Measurements from ENCODE around the gene DTX4.

Gene DTX4

GRCh38 chr11:59172345-59173079 is 580 bp downstream of the DTX4 start:
- in situ Hi-C loops (cut with MboI; ENCODE audit: low sequenced_read_pairs), result no loop called here

- in situ Hi-C loops (cut with MboI; ENCODE audit: low sequenced_read_pairs), result no loop called here
Measured at GRCh38 chr11:59173080-59173963, 1.4 kb downstream of the DTX4 start.

- in situ Hi-C loops (cut with MboI; ENCODE audit: low sequenced_read_pairs), result no loop called here
Measured at GRCh38 chr11:59173964-59174663, 2.2 kb downstream of the DTX4 start.

- in situ Hi-C loops (cut with MboI; ENCODE audit: low sequenced_read_pairs), result no loop called here
Measured at GRCh38 chr11:59174664-59175033, 2.7 kb downstream of the DTX4 start.

- in situ Hi-C loops (cut with MboI; ENCODE audit: low sequenced_read_pairs), result no loop called here
Measured at GRCh38 chr11:59175091-59175501, 3.2 kb downstream of the DTX4 start.

GRCh38 chr11:59176330-59176729 is 4.4 kb downstream of the DTX4 start:
- in situ Hi-C loops (cut with MboI; ENCODE audit: low sequenced_read_pairs), result no loop called here

GRCh38 chr11:59178402-59178801 is 6.5 kb downstream of the DTX4 start:
- in situ Hi-C loops (cut with MboI; ENCODE audit: low sequenced_read_pairs), result no loop called here

- in situ Hi-C loops (cut with MboI; ENCODE audit: low sequenced_read_pairs), result no loop called here
Measured at GRCh38 chr11:59179121-59179520, 7.2 kb downstream of the DTX4 start.

GRCh38 chr11:59180168-59180776 is 8.3 kb downstream of the DTX4 start:
- in situ Hi-C loops (cut with MboI; ENCODE audit: low sequenced_read_pairs), result loop anchor here (10.0 kb wide), 1 partner anchor 245 kb away; the partner anchor contains the start of gene OR5A2

GRCh38 chr11:59180907-59181306 is 9.0 kb downstream of the DTX4 start:
- in situ Hi-C loops (cut with MboI; ENCODE audit: low sequenced_read_pairs), result loop anchor here (10.0 kb wide), 1 partner anchor 244 kb away; the partner anchor contains the start of gene OR5A2

GRCh38 chr11:59181746-59182456 is 10.0 kb downstream of the DTX4 start:
- in situ Hi-C loops (cut with MboI; ENCODE audit: low sequenced_read_pairs), result loop anchor here (10.0 kb wide), 1 partner anchor 243 kb away; the partner anchor contains the start of gene OR5A2

GRCh38 chr11:59182457-59183151 is 10.7 kb downstream of the DTX4 start:
- in situ Hi-C loops (cut with MboI; ENCODE audit: low sequenced_read_pairs), result loop anchor here (10.0 kb wide), 1 partner anchor 242 kb away; the partner anchor contains the start of gene OR5A2

GRCh38 chr11:59183771-59184170 is 11.8 kb downstream of the DTX4 start:
- in situ Hi-C loops (cut with MboI; ENCODE audit: low sequenced_read_pairs), result loop anchor here (10.0 kb wide), 1 partner anchor 241 kb away; the partner anchor contains the start of gene OR5A2

- in situ Hi-C loops (cut with MboI; ENCODE audit: low sequenced_read_pairs), result loop anchor here (10.0 kb wide), 1 partner anchor 240 kb away; the partner anchor contains the start of gene OR5A2
Measured at GRCh38 chr11:59184691-59185339, 12.9 kb downstream of the DTX4 start.

- in situ Hi-C loops (cut with MboI; ENCODE audit: low sequenced_read_pairs), result loop anchor here (10.0 kb wide), 1 partner anchor 239 kb away; the partner anchor contains the start of gene OR5A2
Measured at GRCh38 chr11:59185386-59185945, 13.5 kb downstream of the DTX4 start.

- in situ Hi-C loops (cut with MboI; ENCODE audit: low sequenced_read_pairs), result loop anchor here (10.0 kb wide), 1 partner anchor 239 kb away; the partner anchor contains the start of gene OR5A2
Measured at GRCh38 chr11:59186130-59186594, 14.2 kb downstream of the DTX4 start.

GRCh38 chr11:59187035-59187434 is 15.1 kb downstream of the DTX4 start:
- in situ Hi-C loops (cut with MboI; ENCODE audit: low sequenced_read_pairs), result loop anchor here (10.0 kb wide), 1 partner anchor 238 kb away; the partner anchor contains the start of gene OR5A2

GRCh38 chr11:59187587-59187986 is 15.7 kb downstream of the DTX4 start:
- in situ Hi-C loops (cut with MboI; ENCODE audit: low sequenced_read_pairs), result loop anchor here (10.0 kb wide), 1 partner anchor 237 kb away; the partner anchor contains the start of gene OR5A2

Data from HL-60/S4 treated with retinoic acid at 250 ng/mL for 4 days and 3 days (cell line).